GM18909 (cell line): ENCODE measurements around the gene SMG6.

Source experiments
- ATAC-seq: cut with Tn5 transposase; IDR thresholded peaks from one replicate; pipeline ENCODE4 v1.9.1; 2021; ENCODE audit warnings: mild to moderate bottlenecking; ENCODE audit not compliant: unreplicated experiment, poor library complexity

Gene SMG6

GRCh38 chr17:2120586-2121335 lies 182.8 kb downstream of the SMG6 start:
- no peak for ATAC-seq

GRCh38 chr17:2113279-2113622 lies 190.3 kb downstream of the SMG6 start:
- no peak for ATAC-seq

- ATAC-seq = no peak
Observed at GRCh38 chr17:2111691-2112090, 191.9 kb downstream of the SMG6 start.

- no peak for ATAC-seq
Observed at GRCh38 chr17:2110436-2110835, 193.1 kb downstream of the SMG6 start.

GRCh38 chr17:2108170-2108569 lies 195.4 kb downstream of the SMG6 start:
- no peak for ATAC-seq

GRCh38 chr17:2107506-2107905 lies 196.1 kb downstream of the SMG6 start:
- ATAC-seq = no peak

GRCh38 chr17:2107050-2107449 lies 196.5 kb downstream of the SMG6 start:
- ATAC-seq = no peak

GRCh38 chr17:2106308-2106955 lies 197.2 kb downstream of the SMG6 start:
- ATAC-seq = no peak

- ATAC-seq = no peak
Observed at GRCh38 chr17:2105663-2106062, 197.9 kb downstream of the SMG6 start.

- ATAC-seq = no peak
Observed at GRCh38 chr17:2102931-2103809, 200.4 kb downstream of the SMG6 start.

- no peak for ATAC-seq
Observed at GRCh38 chr17:2101448-2102257, 201.9 kb downstream of the SMG6 start.

GRCh38 chr17:2095536-2095910 lies 208.1 kb downstream of the SMG6 start:
- ATAC-seq = no peak

GRCh38 chr17:2094891-2095535 lies 208.6 kb downstream of the SMG6 start:
- ATAC-seq = no peak

GRCh38 chr17:2093349-2093748 lies 210.2 kb downstream of the SMG6 start:
- ATAC-seq = no peak

- no peak for ATAC-seq
Observed at GRCh38 chr17:2092253-2092652, 211.3 kb downstream of the SMG6 start.

- ATAC-seq = no peak
Observed at GRCh38 chr17:2090804-2091534, 212.6 kb downstream of the SMG6 start.

GRCh38 chr17:2090210-2090641 lies 213.4 kb downstream of the SMG6 start:
- no peak for ATAC-seq

GRCh38 chr17:2089021-2089422 lies 214.6 kb downstream of the SMG6 start:
- peak; percentile 22 for ATAC-seq

- peak; percentile 49 for ATAC-seq
Observed at GRCh38 chr17:2087597-2088211, 215.9 kb downstream of the SMG6 start.
